Measurements from ENCODE around the gene MEX3B.

Gene MEX3B

GRCh38 chr15:82058026-82058425, 12.2 kb upstream of the MEX3B start:
- no peaks in the 10 kb centered on the region; the same call in none of the 2 replicates for H3K27me3 ChIP-seq (replicated peaks; ENCODE audit: control insufficient read depth, insufficient read depth, low read length)

GRCh38 chr15:82056958-82057823, 11.4 kb upstream of the MEX3B start:
- TF ChIP-seq, protein P1, sequence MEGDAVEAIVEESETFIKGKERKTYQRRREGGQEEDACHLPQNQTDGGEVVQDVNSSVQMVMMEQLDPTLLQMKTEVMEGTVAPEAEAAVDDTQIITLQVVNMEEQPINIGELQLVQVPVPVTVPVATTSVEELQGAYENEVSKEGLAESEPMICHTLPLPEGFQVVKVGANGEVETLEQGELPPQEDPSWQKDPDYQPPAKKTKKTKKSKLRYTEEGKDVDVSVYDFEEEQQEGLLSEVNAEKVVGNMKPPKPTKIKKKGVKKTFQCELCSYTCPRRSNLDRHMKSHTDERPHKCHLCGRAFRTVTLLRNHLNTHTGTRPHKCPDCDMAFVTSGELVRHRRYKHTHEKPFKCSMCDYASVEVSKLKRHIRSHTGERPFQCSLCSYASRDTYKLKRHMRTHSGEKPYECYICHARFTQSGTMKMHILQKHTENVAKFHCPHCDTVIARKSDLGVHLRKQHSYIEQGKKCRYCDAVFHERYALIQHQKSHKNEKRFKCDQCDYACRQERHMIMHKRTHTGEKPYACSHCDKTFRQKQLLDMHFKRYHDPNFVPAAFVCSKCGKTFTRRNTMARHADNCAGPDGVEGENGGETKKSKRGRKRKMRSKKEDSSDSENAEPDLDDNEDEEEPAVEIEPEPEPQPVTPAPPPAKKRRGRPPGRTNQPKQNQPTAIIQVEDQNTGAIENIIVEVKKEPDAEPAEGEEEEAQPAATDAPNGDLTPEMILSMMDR (IDR thresholded peaks at IDR 0.05; ENCODE audit: insufficient read depth, low read length, poor library complexity, severe bottlenecking) = no peak
- Histone ChIP-seq H3K4me3 (replicated peaks; ENCODE audit: low read depth, low read length) (no peak overlapping the region), H3K27me3 (replicated peaks; ENCODE audit: control insufficient read depth, insufficient read depth, low read length) (no peaks in the 10 kb centered on the region; the same call in none of the 2 replicates), H3K36me3 (ENCODE audit: control insufficient read depth, insufficient read depth, low read length) (no peaks in the 10 kb centered on the region)
- DNase-seq (ENCODE audit: extremely low read depth, insufficient read length) = no peak

More at GRCh38 chr15:82058026-82058425, 12.2 kb upstream of the MEX3B start:
- TF ChIP-seq, protein P1 (IDR thresholded peaks at IDR 0.05; ENCODE audit: insufficient read depth, low read length, poor library complexity, severe bottlenecking) = no peak
- no peaks in the 10 kb centered on the region for H3K36me3 ChIP-seq (ENCODE audit: control insufficient read depth, insufficient read depth, low read length)
- no peak overlapping the region for H3K4me3 ChIP-seq (replicated peaks; ENCODE audit: low read depth, low read length)
- no peak for DNase-seq (ENCODE audit: extremely low read depth, insufficient read length)

DNA sequence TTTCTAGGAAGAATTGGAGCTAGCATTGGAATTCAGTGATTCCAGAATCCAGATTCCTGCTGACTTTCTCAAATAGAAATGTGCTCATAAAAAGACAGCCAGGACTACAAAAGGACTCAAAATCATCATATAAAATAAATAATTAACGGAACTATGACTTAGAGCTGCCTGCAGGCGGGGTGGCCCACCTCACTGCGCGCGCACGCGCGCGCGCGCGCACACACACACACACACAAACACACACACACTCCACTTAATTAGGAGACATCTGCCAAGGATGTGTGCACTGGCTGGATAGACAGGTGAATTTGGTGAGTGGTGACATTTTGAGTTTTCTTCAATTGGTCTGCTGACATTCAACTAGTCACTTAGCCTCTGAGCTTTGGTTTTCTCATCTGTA, 6.9 kb upstream of the MEX3B start:
- TF ChIP-seq, protein P1 (IDR thresholded peaks at IDR 0.05; ENCODE audit: insufficient read depth, low read length, poor library complexity, severe bottlenecking) = no peak
- no peaks in the 10 kb centered on the region for H3K36me3 ChIP-seq (ENCODE audit: control insufficient read depth, insufficient read depth, low read length)
- H3K4me3 ChIP-seq (replicated peaks; ENCODE audit: low read depth, low read length) = no peak overlapping the region
- no peak for DNase-seq (ENCODE audit: extremely low read depth, insufficient read length)
- no peaks in the 10 kb centered on the region; the same call in none of the 2 replicates for H3K27me3 ChIP-seq (replicated peaks; ENCODE audit: control insufficient read depth, insufficient read depth, low read length)

GRCh38 chr15:82051664-82052063, 5.8 kb upstream of the MEX3B start:
- no peak for DNase-seq (ENCODE audit: extremely low read depth, insufficient read length)
- no peaks in the 10 kb centered on the region for H3K36me3 ChIP-seq (ENCODE audit: control insufficient read depth, insufficient read depth, low read length)

GRCh38 chr15:82048811-82049210, 3.0 kb upstream of the MEX3B start:
- TF ChIP-seq, protein P1 (IDR thresholded peaks at IDR 0.05; ENCODE audit: insufficient read depth, low read length, poor library complexity, severe bottlenecking) = no peak
- Histone ChIP-seq H3K4me3 (replicated peaks; ENCODE audit: low read depth, low read length) (no peak overlapping the region), H3K36me3 (ENCODE audit: control insufficient read depth, insufficient read depth, low read length) (no peaks in the 10 kb centered on the region), H3K27me3 (replicated peaks; ENCODE audit: control insufficient read depth, insufficient read depth, low read length) (peaks cover 3% of the 10 kb centered on the region)
- DNase-seq (ENCODE audit: extremely low read depth, insufficient read length) = no peak

More at GRCh38 chr15:82051664-82052063, 5.8 kb upstream of the MEX3B start:
- TF ChIP-seq, protein P1 (IDR thresholded peaks at IDR 0.05; ENCODE audit: insufficient read depth, low read length, poor library complexity, severe bottlenecking) = no peak
- Histone ChIP-seq H3K27me3 (replicated peaks; ENCODE audit: control insufficient read depth, insufficient read depth, low read length) (peaks cover 3% of the 10 kb centered on the region), H3K4me3 (replicated peaks; ENCODE audit: low read depth, low read length) (no peak overlapping the region)
